Right lobe of liver (tissue), 6 donors: Measurements from ENCODE around the gene MYH14. TPM values are rescaled to one million over a fixed set of nuclear protein-coding genes. Genes with fewer than 3 reads are reported as not detected.
A peak's percentile ranks its signal among the peaks of the same experiment; 100 is the strongest.

Source experiments
- ATAC-seq, 4 donors: fragments of 200-7000 bp; cut with Tn5 transposase; one replicate each; pipeline ENCODE4 v1.9.1; 2020; ENCODE audit warnings: mild to moderate bottlenecking in 4 of 4, moderate library complexity in 4 of 4
- DNase-seq, 3 donors: peaks; one replicate each; pipeline ENCODE4 v3.0.0-alpha.2; 2020
- H3K27ac ChIP-seq, 3 donors: fragments of 200-600 bp; one replicate each; pipeline ENCODE4 v1.8.0; 2022
- H3K27me3 ChIP-seq, 2 donors: fragments of 200-600 bp; one replicate each; pipeline ENCODE4 v1.8.0; 2022
- H3K36me3 ChIP-seq, 4 donors: fragments of 200-600 bp; sonication (generic) in 1 of 4; one replicate each; pipeline versions ENCODE4 v1.5.1 to v1.8.0; 2017 to 2022; ENCODE audit warnings: control low read depth in 1 of 4
- H3K4me1 ChIP-seq, 4 donors: fragments of 200-600 bp; sonication (generic) in 1 of 4; one replicate each; pipeline versions ENCODE4 v1.5.1 to v1.8.0; 2017 to 2022; ENCODE audit warnings: control low read depth in 1 of 4
- H3K4me3 ChIP-seq, 3 donors: fragments of 200-600 bp; one replicate each; pipeline ENCODE4 v1.8.0; 2022
- H3K9me3 ChIP-seq, 4 donors: fragments of 200-600 bp; sonication (generic) in 1 of 4; one replicate each; pipeline versions ENCODE4 v1.5.1 to v1.8.0; 2017 to 2022; ENCODE audit warnings: control low read depth in 1 of 4
- CTCF ChIP-seq, 4 donors: fragments of 200-600 bp in 3 of 4; fragments of 450-650 bp in 1 of 4; IDR thresholded peaks; one replicate each; pipeline versions ENCODE4 v1.5.1 to v1.8.0; 2016 to 2022; ENCODE audit warnings: antibody characterized with exemption in 4 of 4, mild to moderate bottlenecking in 2 of 4
- POLR2A ChIP-seq: fragments of 450-650 bp; IDR thresholded peaks from one replicate; pipeline ENCODE4 v1.6.1; 2017; ENCODE audit warnings: antibody characterized with exemption, mild to moderate bottlenecking
- WGBS: methylation state at CpG from one replicate; pipeline ENCODE4 v1.1.6; 2018; ENCODE audit warnings: low coverage, low lambda C conversion rate; ENCODE audit not compliant: insufficient coverage; ENCODE audit errors: missing lambda C conversion rate; 5-methylcytosine and 5-hydroxymethylcytosine counted together
- intact Hi-C, 2 donors: fragments of 100-400 bp; cut with DNase I; formaldehyde crosslinking; loops; one replicate each; pipeline versions ENCODE4 v1.11.2 to v1.14.1; 2022
- total RNA-seq, 6 experiments: library from RNA; depleted of rRNA in 2 of 6; stranded (reverse); fragments of >200 nt in 2 of 6; fragmentation: NEBNext Ultra II Directional in 3 of 6; extraction: Animal tissue kit (Norgen Biotek cat#: 25700) in 3 of 6; gene quantifications; one replicate each; pipeline versions ENCODE4 v1.1.0 to v1.2.4, GENCODE V29; 2016 to 2023
- donor health status: DM: no; HTN: yes; CAD: no.
- donor health status: DM: no; HTN: no; CAD: no.
- donor health status: DM: no; HTN: no; CAD: no.
- donor health status: DM: no; HTN: yes; CAD: no.
- donor health status: DM: no; HTN: yes; CAD: no.

MYH14 gene
- total RNA-seq, 6 experiments from 2014 or later, result 49.1 to 89.0 (median 65.8) TPM

GRCh38 chr19:50252111-50252886, 48.9 kb downstream of the MYH14 start:
- WGBS, result 100% methylated on average over 3 of the region's 23 CpGs
- TF ChIP-seq CTCF (IDR thresholded peaks at IDR 0.05), result peak; percentile 19 to 52 (median 43)
- TF ChIP-seq POLR2A, result no peak
- Histone ChIP-seq H3K36me3 (peaks cover 0 to 28% (median 15%) of the 10 kb centered on the region in 4 donors), H3K9me3 (peaks cover 0 to 8% (median 3%) of the 10 kb centered on the region in 4 donors), H3K4me3 (no peak overlapping the region), H3K27ac (no peak overlapping the region), H3K4me1 (no peaks in the 10 kb centered on the region), H3K27me3 (no peaks in the 10 kb centered on the region)
- intact Hi-C loops, result loop anchor here in 1 of 2 donors (10.0 kb wide), 1 partner anchor 87 kb away; the partner anchor contains the start of gene IZUMO2
- ATAC-seq (peak in 1 of 4 donors; percentile 29), DNase-seq (no peak)

GRCh38 chr19:50252887-50253268, 49.5 kb downstream of the MYH14 start:
- Histone ChIP-seq H3K4me3 (no peak overlapping the region), H3K27me3 (no peaks in the 10 kb centered on the region), H3K36me3 (peaks cover 0 to 34% (median 16%) of the 10 kb centered on the region in 4 donors), H3K4me1 (no peaks in the 10 kb centered on the region), H3K27ac (no peak overlapping the region), H3K9me3 (peaks cover 0 to 8% (median 3%) of the 10 kb centered on the region in 4 donors)
- TF ChIP-seq CTCF (IDR thresholded peaks at IDR 0.05) (no peak), POLR2A (no peak)
- DNase-seq (no peak), ATAC-seq (no peak)
- 93% methylated on average over 4 of the region's 5 CpGs for WGBS
- intact Hi-C loops, result loop anchor here in 1 of 2 donors (10.0 kb wide), 1 partner anchor 88 kb away; the partner anchor contains the start of gene IZUMO2

GRCh38 chr19:50255115-50255514, 51.7 kb downstream of the MYH14 start:
- DNase-seq (no peak), ATAC-seq (no peak)
- peaks cover 0 to 8% (median 3%) of the 10 kb centered on the region in 4 donors for H3K9me3 ChIP-seq
- intact Hi-C loops, result loop anchor here (5.0 to 10.0 kb wide), 2 partner anchors 88 to 90 kb away; partner anchors contain the start of gene IZUMO2 (in 1 of the 2)
- H3K4me3 ChIP-seq, result no peak overlapping the region
- TF ChIP-seq POLR2A, result no peak
- H3K4me1 ChIP-seq, result no peaks in the 10 kb centered on the region
- WGBS, result 75% methylated on average over 5 of the region's 5 CpGs
- no peaks in the 10 kb centered on the region for H3K27me3 ChIP-seq
- H3K36me3 ChIP-seq, result peaks cover 0 to 48% (median 19%) of the 10 kb centered on the region in 4 donors
- H3K27ac ChIP-seq, result no peak overlapping the region

GRCh38 chr19:50257141-50257540, 53.7 kb downstream of the MYH14 start:
- H3K27me3 ChIP-seq, result no peaks in the 10 kb centered on the region
- H3K9me3 ChIP-seq, result peaks cover 0 to 8% (median 3%) of the 10 kb centered on the region in 4 donors
- H3K27ac ChIP-seq, result no peak overlapping the region
- H3K4me3 ChIP-seq, result no peak overlapping the region
- H3K36me3 ChIP-seq, result peaks cover 0 to 53% (median 19%) of the 10 kb centered on the region in 4 donors
- DNase-seq (no peak), ATAC-seq (no peak)
- WGBS, result 75% methylated on average over 3 of the region's 10 CpGs
- no peaks in the 10 kb centered on the region for H3K4me1 ChIP-seq
- intact Hi-C loops, result loop anchor here (5.0 to 10.0 kb wide), 2 partner anchors 90 to 92 kb away; partner anchors contain the start of gene IZUMO2 (in 1 of the 2)
- TF ChIP-seq POLR2A (no peak), CTCF (IDR thresholded peaks at IDR 0.05) (no peak)

GRCh38 chr19:50258918-50259372, 55.5 kb downstream of the MYH14 start:
- Histone ChIP-seq H3K36me3 (peaks cover 0 to 51% (median 11%) of the 10 kb centered on the region in 4 donors), H3K9me3 (no peaks in the 10 kb centered on the region), H3K27me3 (no peaks in the 10 kb centered on the region), H3K4me1 (no peaks in the 10 kb centered on the region), H3K4me3 (no peak overlapping the region), H3K27ac (no peak overlapping the region)
- DNase-seq (no peak), ATAC-seq (peak; percentile 23 to 52 (median 40))
- WGBS, result 29% methylated on average over 4 of the region's 25 CpGs
- TF ChIP-seq POLR2A, result no peak
- TF ChIP-seq CTCF (IDR thresholded peaks at IDR 0.05), result peak; percentile 49 to 77 (median 62)
- intact Hi-C loops, result loop anchor here (5.0 to 10.0 kb wide), 2 partner anchors 92 to 94 kb away; partner anchors contain the start of gene IZUMO2 (in 1 of the 2)
